Ishikawa (cell line): ENCODE results near the gene FBXW11.
A peak's percentile ranks its signal among the peaks of the same experiment; 100 is the strongest.

ENCODE experiments used
- CEBPB ChIP-seq: IDR thresholded peaks from 2 replicates; pipeline ENCODE4 v1.6.1; 2012
- CREB1 ChIP-seq: IDR thresholded peaks from 2 replicates; pipeline ENCODE4 v1.6.1; 2012; ENCODE audit warnings: low read depth
- EGR1 ChIP-seq: IDR thresholded peaks from 2 replicates; pipeline ENCODE4 v1.6.1; 2012
- EP300 ChIP-seq: IDR thresholded peaks from 2 replicates; pipeline ENCODE4 v1.6.1; 2012; ENCODE audit warnings: borderline replicate concordance
- FOXM1 ChIP-seq: IDR thresholded peaks from 2 replicates; pipeline ENCODE4 v1.6.1; 2012; ENCODE audit warnings: low read depth, borderline replicate concordance
- MAX ChIP-seq: IDR thresholded peaks from 2 replicates; pipeline ENCODE4 v1.6.1; 2012
- NFIC ChIP-seq: IDR thresholded peaks from 2 replicates; pipeline ENCODE4 v1.6.1; 2012
- RAD21 ChIP-seq: IDR thresholded peaks from 2 replicates; pipeline ENCODE4 v1.6.1; 2012; ENCODE audit warnings: low read depth
- REST ChIP-seq: IDR thresholded peaks from 2 replicates; pipeline ENCODE4 v1.6.1; 2012; ENCODE audit warnings: low read depth, mild to moderate bottlenecking
- TAF1 ChIP-seq: IDR thresholded peaks from 2 replicates; pipeline ENCODE4 v1.6.1; 2012; ENCODE audit warnings: low read depth, mild to moderate bottlenecking
- TCF12 ChIP-seq: IDR thresholded peaks from 2 replicates; pipeline ENCODE4 v1.6.1; 2012; ENCODE audit warnings: low read depth
- TEAD4 ChIP-seq: IDR thresholded peaks from 2 replicates; pipeline ENCODE4 v1.6.1; 2012
- USF1 ChIP-seq: IDR thresholded peaks from 2 replicates; pipeline ENCODE4 v1.6.1; 2012
- YY1 ChIP-seq: IDR thresholded peaks from 2 replicates; pipeline ENCODE4 v1.6.1; 2012; ENCODE audit warnings: low read depth
- ZBTB7A ChIP-seq: IDR thresholded peaks from 2 replicates; pipeline ENCODE4 v1.6.1; 2012; ENCODE audit warnings: low read depth

The FBXW11 gene

GRCh38 chr5:171858303-171858702 lies 148.1 kb downstream of the FBXW11 start:
- TF ChIP-seq EGR1 (no peak), TAF1 (no peak), USF1 (no peak), YY1 (no peak), MAX (no peak), RAD21 (peak; percentile 66)

GRCh38 chr5:171857489-171857876 lies 149.0 kb downstream of the FBXW11 start:
- TF ChIP-seq CEBPB (no peak), EGR1 (no peak), ZBTB7A (no peak), TAF1 (no peak), TEAD4 (no peak), MAX (no peak), CREB1 (no peak), TCF12 (no peak), NFIC (no peak), EP300 (no peak), FOXM1 (no peak), YY1 (no peak), REST (no peak), RAD21 (no peak), USF1 (no peak)

- TF ChIP-seq CREB1 (no peak), EP300 (no peak), RAD21 (no peak), EGR1 (no peak), NFIC (no peak), CEBPB (no peak), FOXM1 (no peak), TCF12 (no peak), ZBTB7A (no peak), MAX (no peak), TEAD4 (no peak), YY1 (no peak), REST (no peak), USF1 (no peak), TAF1 (no peak)
Measured at GRCh38 chr5:171855798-171856763, 150.4 kb downstream of the FBXW11 start.

DNA sequence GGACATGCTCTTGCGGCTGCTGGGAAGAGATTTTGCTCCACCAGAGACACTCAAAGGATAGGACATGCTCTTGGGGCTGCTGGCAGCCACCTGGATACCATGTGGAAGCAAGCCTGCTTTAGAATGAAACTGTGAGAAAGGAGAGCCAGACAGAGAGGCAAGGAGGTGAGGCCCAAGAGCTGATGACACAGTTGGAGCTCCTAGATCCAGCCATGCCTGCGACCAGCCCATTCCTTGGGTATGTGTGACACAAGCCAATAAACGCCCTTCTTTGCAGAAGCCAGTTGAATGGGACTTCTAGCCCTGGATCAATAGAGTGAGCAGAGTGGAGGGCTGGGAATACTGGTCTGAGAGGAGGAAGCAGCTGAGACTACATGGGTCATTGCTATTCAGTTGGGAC lies 151.2 kb downstream of the FBXW11 start:
- no peak for TF ChIP-seq ZBTB7A
- no peak for TF ChIP-seq TAF1
- TF ChIP-seq TEAD4: no peak
- no peak for TF ChIP-seq MAX
- no peak for TF ChIP-seq RAD21
- no peak for TF ChIP-seq CREB1
- no peak for TF ChIP-seq EP300
- no peak for TF ChIP-seq REST
- no peak for TF ChIP-seq EGR1
